GM12878 (cell line): ENCODE measurements around the gene ZNF213. TPM values are rescaled to one million over a fixed set of nuclear protein-coding genes. Genes with fewer than 3 reads are reported as not detected.

ENCODE experiments used
- ATAC-seq: fragments of 200-7000 bp; cut with Tn5 transposase; 3 replicates; pipeline ENCODE4 v1.9.1; 2020; ENCODE audit warnings: mild to moderate bottlenecking, moderate library complexity
- BruUV-seq: library from RNA; stranded (reverse); fragments of 400-500 nt; replicated peaks from 2 replicates; lab custom pipeline; 2021; lab: Mats Ljungman, UMichigan
- CTCF ChIA-PET: fragments of 300-600 bp; sonication (Branson Sonifier 250); formaldehyde crosslinking; extraction: SDS; loops from one replicate; lab custom pipeline; 2021; ENCODE audit warnings: inconsistent platforms; lab: Yijun Ruan, JAX
- POLR2A ChIA-PET: fragments of 350-600 bp; formaldehyde crosslinking; extraction: SDS; loops from one replicate; lab custom pipeline; 2021; ENCODE audit warnings: inconsistent platforms; lab: Charles Lee
- RAD21 ChIA-PET: fragments of 300-600 bp; sonication (Branson Sonifier 250); formaldehyde crosslinking; loops from one replicate; lab custom pipeline; 2023; ENCODE audit warnings: antibody characterized with exemption; ENCODE audit not compliant: unreplicated experiment; lab: Charles Lee
- SMC1A ChIA-PET: fragments of 300-600 bp; sonication (Branson Sonifier 250); formaldehyde crosslinking; loops from one replicate; lab custom pipeline; 2023; ENCODE audit not compliant: unreplicated experiment, uncharacterized antibody; lab: Charles Lee
- DNase-seq: peaks from one replicate; pipeline ENCODE4 v3.0.0-alpha.2; 2011; ENCODE audit warnings: low read depth, low spot score
- FAIRE-seq: peaks from 3 replicates; lab custom pipeline; 2011; peaks lifted over from hg19 to GRCh38; lab: Jason Lieb, UNC
- H2AFZ ChIP-seq: 2 replicates; pipeline ENCODE4 v1.6.0; 2011; ENCODE audit warnings: low read depth, low read length, control low read depth; ENCODE audit not compliant: control insufficient read depth
- H3K27ac ChIP-seq: 2 replicates; pipeline ENCODE4 v1.5.1; 2011; ENCODE audit warnings: control low read depth; ENCODE audit not compliant: control insufficient read depth, insufficient read depth
- H3K27me3 ChIP-seq, 2 experiments: replicated peaks in 1 of 2; 2 replicates each; pipeline versions ENCODE4 v1.6.0 to v1.6.1; 2011; ENCODE audit warnings: low read length in 1 of 2; ENCODE audit not compliant: control insufficient read depth in 2 of 2, insufficient read depth in 2 of 2
- H3K36me3 ChIP-seq, 2 experiments: 2 replicates each; pipeline ENCODE4 v1.5.1; 2011; ENCODE audit warnings: low read length in 1 of 2; ENCODE audit not compliant: control insufficient read depth in 2 of 2, insufficient read depth in 2 of 2
- H3K4me1 ChIP-seq: 2 replicates; pipeline ENCODE4 v1.6.1; 2011; ENCODE audit warnings: mild to moderate bottlenecking, low read length, moderate library complexity, mixed read lengths; ENCODE audit not compliant: control insufficient read depth, insufficient read depth
- H3K4me2 ChIP-seq: 2 replicates; pipeline ENCODE4 v1.6.0; 2011; ENCODE audit warnings: control low read depth; ENCODE audit not compliant: control insufficient read depth, insufficient read depth
- H3K4me3 ChIP-seq: fragments of 200-600 bp; sonication (generic); 2 replicates; pipeline ENCODE4 v1.5.1; 2016
- H3K79me2 ChIP-seq: 2 replicates; pipeline ENCODE4 v1.6.0; 2011; ENCODE audit warnings: low read length; ENCODE audit not compliant: control insufficient read depth, insufficient read depth
- H3K9ac ChIP-seq: 2 replicates; pipeline ENCODE4 v1.8.0; 2011; ENCODE audit warnings: low read length, control low read depth, mixed read lengths; ENCODE audit not compliant: control insufficient read depth, insufficient read depth
- H3K9me3 ChIP-seq: replicated peaks from 3 replicates; pipeline ENCODE4 v1.5.1; 2011; ENCODE audit warnings: mild to moderate bottlenecking, low read length; ENCODE audit not compliant: control insufficient read depth, insufficient read depth
- H4K20me1 ChIP-seq: 2 replicates; pipeline ENCODE4 v1.6.0; 2011; ENCODE audit not compliant: control insufficient read depth, insufficient read depth
- CHD2 ChIP-seq: IDR thresholded peaks from 2 replicates; pipeline ENCODE4 v1.6.1; 2011; ENCODE audit warnings: low read depth, low read length, improper control_type of control experiment, borderline replicate concordance
- CHD4 ChIP-seq: fragments of 200-600 bp; sonication (generic); IDR thresholded peaks from 2 replicates; pipeline ENCODE4 v1.6.1; 2016; ENCODE audit warnings: mild to moderate bottlenecking
- CREB1 ChIP-seq: IDR thresholded peaks from 2 replicates; pipeline ENCODE4 v1.6.1; 2012; ENCODE audit warnings: low read depth, mild to moderate bottlenecking, inconsistent platforms
- IKZF2 ChIP-seq, 2 experiments: fragments of 450-650 bp; IDR thresholded peaks; 2 replicates each; pipeline ENCODE4 v1.6.1; 2017; ENCODE audit warnings: mild to moderate bottlenecking in 2 of 2, moderate library complexity in 2 of 2
- JUNB ChIP-seq: IDR thresholded peaks from 2 replicates; pipeline ENCODE4 v1.6.1; 2016; ENCODE audit warnings: antibody characterized with exemption, mild to moderate bottlenecking
- POLR2A ChIP-seq: IDR thresholded peaks from 2 replicates; pipeline ENCODE4 v1.6.1; 2011; ENCODE audit warnings: low read depth, mild to moderate bottlenecking, low read length
- RBBP5 ChIP-seq: fragments of 200-600 bp; sonication (generic); conservative IDR thresholded peaks from 2 replicates; pipeline ENCODE4 v1.6.1; 2016
- RELA ChIP-seq: fragments of 450-650 bp; IDR thresholded peaks from 2 replicates; pipeline ENCODE4 v1.8.0; 2014; ENCODE audit warnings: borderline replicate concordance; ENCODE audit not compliant: partially characterized antibody
- ZNF24 ChIP-seq: fragments of 450-650 bp; IDR thresholded peaks from 2 replicates; pipeline ENCODE4 v1.6.1; 2017; ENCODE audit warnings: antibody characterized with exemption, mild to moderate bottlenecking
- WGBS: methylation state at CpG from one replicate; pipeline ENCODE4 v1.1.6; 2016; ENCODE audit warnings: low lambda C conversion rate; ENCODE audit not compliant: insufficient replicate concordance, insufficient coverage; ENCODE audit errors: missing lambda C conversion rate; 5-methylcytosine and 5-hydroxymethylcytosine counted together
- in situ Hi-C: fragments of 300-500 bp; cut with MboI; formaldehyde crosslinking; loops from 9 replicates; pipeline ENCODE4 v1.14.3; 2018; ENCODE audit warnings: mixed read lengths
- intact Hi-C: fragments of 100-400 bp; cut with micrococcal nuclease; formaldehyde crosslinking; loops from one replicate; pipeline ENCODE4 v1.14.2; 2022; ENCODE audit not compliant: unreplicated experiment
- polyA plus RNA-seq, 11 experiments: library from polyadenylated mRNA; depleted of rRNA in 4 of 11; unstranded in 6 of 11; stranded (reverse) in 5 of 11; fragments of >200 nt; fragmentation: Nextera tagmentation in 4 of 11; fragmentation: Illumina TruSeq in 1 of 11; extraction: Ambion mirVana in 4 of 11; extraction: Trizol in 1 of 11; gene quantifications; 1 replicate in 1 of 11; 2 replicates in 10 of 11; pipeline versions ENCODE4 v1.2.1 to v1.2.3, GENCODE V29; 2011 to 2016; ENCODE audit warnings: inconsistent platforms in 2 of 11, missing spikeins in 2 of 11, low read depth in 1 of 11
- total RNA-seq, 4 experiments: library from RNA; depleted of rRNA in 3 of 4; stranded (reverse); fragments of >200 nt in 3 of 4; fragmentation: Illumina TruSeq in 1 of 4; extraction: Trizol in 1 of 4; gene quantifications; 2 replicates each; pipeline versions ENCODE4 v1.2.1 to v1.2.3, GENCODE V29; 2013 to 2021
- TF ChIP-seq, protein P1 (sequence below), 3 experiments: IDR thresholded peaks in 2 of 3; conservative IDR thresholded peaks in 1 of 3; 2 replicates each; pipeline ENCODE4 v1.5.1; 2011; ENCODE audit warnings: low read depth in 3 of 3, low read length in 3 of 3, mild to moderate bottlenecking in 3 of 3, control low read depth in 2 of 3, moderate library complexity in 2 of 3, inconsistent platforms in 1 of 3, mixed read lengths in 1 of 3; ENCODE audit not compliant: control insufficient read depth in 2 of 3, insufficient read depth in 1 of 3; ENCODE audit errors: extremely low read depth in 1 of 3
- TF ChIP-seq, protein P2 (sequence below): fragments of 450-650 bp; formaldehyde crosslinking; IDR thresholded peaks from 2 replicates; pipeline ENCODE4 v1.5.0; 2022; ENCODE audit warnings: mild to moderate bottlenecking, missing genetic modification characterization
- TF ChIP-seq, protein P3 (sequence below): fragments of 150-350 bp; IDR thresholded peaks from 2 replicates; pipeline ENCODE4 v1.6.1; 2016; ENCODE audit warnings: low read depth, low read length

The ZNF213 gene
- total and polyA plus RNA-seq, 10 of the 15 experiments (the other 5 are each of a cell fraction or from before 2014, with no cell fraction given) = 0.53 to 9.4 (median 1.1) TPM

DNA sequence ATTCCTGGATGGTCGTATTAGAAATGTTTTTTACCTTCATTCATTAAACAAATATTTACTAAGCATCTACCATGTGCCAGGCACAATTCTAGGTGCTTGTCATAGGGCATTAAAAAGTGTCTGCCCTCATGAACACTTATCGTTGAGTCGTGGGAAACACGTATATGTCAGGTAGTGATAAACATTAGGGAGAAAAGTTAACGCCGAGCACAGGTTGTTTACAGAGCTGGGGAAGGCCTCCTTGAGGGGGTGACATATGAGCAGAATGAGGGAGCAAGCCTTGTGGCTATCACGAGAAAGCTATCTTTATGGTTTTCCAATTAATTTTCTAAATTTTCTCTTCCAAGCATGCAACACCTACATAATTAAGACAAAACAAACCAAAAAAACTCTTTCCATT lies 985 bp upstream of the ZNF213 start (continued):
- TF ChIP-seq, protein P1, sequence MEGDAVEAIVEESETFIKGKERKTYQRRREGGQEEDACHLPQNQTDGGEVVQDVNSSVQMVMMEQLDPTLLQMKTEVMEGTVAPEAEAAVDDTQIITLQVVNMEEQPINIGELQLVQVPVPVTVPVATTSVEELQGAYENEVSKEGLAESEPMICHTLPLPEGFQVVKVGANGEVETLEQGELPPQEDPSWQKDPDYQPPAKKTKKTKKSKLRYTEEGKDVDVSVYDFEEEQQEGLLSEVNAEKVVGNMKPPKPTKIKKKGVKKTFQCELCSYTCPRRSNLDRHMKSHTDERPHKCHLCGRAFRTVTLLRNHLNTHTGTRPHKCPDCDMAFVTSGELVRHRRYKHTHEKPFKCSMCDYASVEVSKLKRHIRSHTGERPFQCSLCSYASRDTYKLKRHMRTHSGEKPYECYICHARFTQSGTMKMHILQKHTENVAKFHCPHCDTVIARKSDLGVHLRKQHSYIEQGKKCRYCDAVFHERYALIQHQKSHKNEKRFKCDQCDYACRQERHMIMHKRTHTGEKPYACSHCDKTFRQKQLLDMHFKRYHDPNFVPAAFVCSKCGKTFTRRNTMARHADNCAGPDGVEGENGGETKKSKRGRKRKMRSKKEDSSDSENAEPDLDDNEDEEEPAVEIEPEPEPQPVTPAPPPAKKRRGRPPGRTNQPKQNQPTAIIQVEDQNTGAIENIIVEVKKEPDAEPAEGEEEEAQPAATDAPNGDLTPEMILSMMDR (IDR thresholded peaks at IDR 0.05 in 2 of 3, conservative IDR thresholded peaks at IDR 0.05 in 1 of 3; ENCODE audit: control insufficient read depth in 2 of 3, extremely low read depth in 1 of 3, insufficient read depth in 1 of 3, low read depth in 3 of 3, low read length in 3 of 3) = no peak
- TF ChIP-seq CHD4 = no peak
- no peak for TF ChIP-seq RELA
- no peak for TF ChIP-seq JUNB
- TF ChIP-seq CREB1 = no peak
- TF ChIP-seq POLR2A = no peak
- no peak for TF ChIP-seq RBBP5

DNA sequence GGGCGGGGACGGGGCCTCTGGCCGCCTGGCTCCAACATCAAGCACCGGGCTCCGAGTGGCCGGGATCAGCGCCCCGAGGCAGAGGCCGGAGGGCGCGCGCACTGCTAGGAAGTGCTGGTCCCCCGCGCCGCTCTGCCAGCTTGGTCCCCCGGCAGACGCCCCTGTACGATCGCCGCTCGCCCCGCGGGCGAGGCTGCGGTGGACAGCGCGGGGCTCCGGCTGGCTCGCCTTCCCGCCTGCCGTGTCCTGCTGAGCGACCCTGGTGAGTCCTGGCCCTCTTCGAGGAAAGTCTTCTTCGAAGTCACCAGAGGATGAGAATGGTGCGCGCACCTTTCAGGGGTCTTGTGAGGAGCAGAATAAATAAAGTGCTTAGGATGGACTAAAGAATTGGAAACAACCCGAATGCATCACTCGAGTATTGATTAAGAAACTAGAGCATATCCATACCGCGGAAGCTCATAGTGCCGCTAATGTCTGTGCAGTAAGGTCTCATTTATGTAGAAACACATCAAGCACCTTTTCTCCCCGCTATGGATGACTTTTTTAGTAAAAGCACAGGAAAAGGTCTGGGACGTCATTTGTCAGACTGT lies 392 bp downstream of the ZNF213 start:
- WGBS = under 1% methylated on average over 31 of the region's 43 CpGs
- H3K36me3 ChIP-seq = no peaks in the 10 kb centered on the region; a peak in 1 of 4 replicates
- TSS peak; percentile 95 for BruUV-seq
- H3K27ac ChIP-seq = peak overlapping the region; percentile 66
- no peaks in the 10 kb centered on the region for H3K27me3 ChIP-seq
- FAIRE-seq = no peak
- H3K9ac ChIP-seq = peak overlapping the region; percentile 77
- intact Hi-C loops = no loop called here
- RAD21 ChIA-PET = interaction anchor here (0.9 to 2.1 kb wide), 11 partner anchors 9 to 266 kb away, joined by 3 to 9 read pairs (median 4); partner anchors contain the start of gene ZNF174
- H4K20me1 ChIP-seq = no peaks in the 10 kb centered on the region
- peak overlapping the region; percentile 85 for H2AFZ ChIP-seq
- in situ Hi-C loops = no loop called here
- POLR2A ChIA-PET = interaction anchor here (0.7 to 2.4 kb wide), 12 partner anchors 9 to 112 kb away, joined by 3 to 13 read pairs (median 6); partner anchors contain the start of genes HCFC1R1, IL32 and THOC6
- CTCF ChIA-PET = interaction anchor here (0.6 to 3.3 kb wide), 16 partner anchors 10 to 131 kb away, joined by 3 to 15 read pairs (median 6); no protein-coding TSS in a partner anchor
- DNase-seq = no peak
- SMC1A ChIA-PET = interaction anchor here (0.7 to 1.9 kb wide), 13 partner anchors 13 to 124 kb away, joined by 3 to 7 read pairs (median 4); no protein-coding TSS in a partner anchor
- ATAC-seq = no peak; the same call in 2 of the 3 replicates
- peaks cover 18% of the 10 kb centered on the region for H3K79me2 ChIP-seq
- no peaks in the 10 kb centered on the region for H3K9me3 ChIP-seq
- H3K4me3 ChIP-seq = peak overlapping the region; percentile 99
- peaks cover 5% of the 10 kb centered on the region; the same call in 1 of the 2 replicates for H3K4me1 ChIP-seq
- H3K4me2 ChIP-seq = peak overlapping the region; percentile 79
- TF ChIP-seq, protein P2, sequence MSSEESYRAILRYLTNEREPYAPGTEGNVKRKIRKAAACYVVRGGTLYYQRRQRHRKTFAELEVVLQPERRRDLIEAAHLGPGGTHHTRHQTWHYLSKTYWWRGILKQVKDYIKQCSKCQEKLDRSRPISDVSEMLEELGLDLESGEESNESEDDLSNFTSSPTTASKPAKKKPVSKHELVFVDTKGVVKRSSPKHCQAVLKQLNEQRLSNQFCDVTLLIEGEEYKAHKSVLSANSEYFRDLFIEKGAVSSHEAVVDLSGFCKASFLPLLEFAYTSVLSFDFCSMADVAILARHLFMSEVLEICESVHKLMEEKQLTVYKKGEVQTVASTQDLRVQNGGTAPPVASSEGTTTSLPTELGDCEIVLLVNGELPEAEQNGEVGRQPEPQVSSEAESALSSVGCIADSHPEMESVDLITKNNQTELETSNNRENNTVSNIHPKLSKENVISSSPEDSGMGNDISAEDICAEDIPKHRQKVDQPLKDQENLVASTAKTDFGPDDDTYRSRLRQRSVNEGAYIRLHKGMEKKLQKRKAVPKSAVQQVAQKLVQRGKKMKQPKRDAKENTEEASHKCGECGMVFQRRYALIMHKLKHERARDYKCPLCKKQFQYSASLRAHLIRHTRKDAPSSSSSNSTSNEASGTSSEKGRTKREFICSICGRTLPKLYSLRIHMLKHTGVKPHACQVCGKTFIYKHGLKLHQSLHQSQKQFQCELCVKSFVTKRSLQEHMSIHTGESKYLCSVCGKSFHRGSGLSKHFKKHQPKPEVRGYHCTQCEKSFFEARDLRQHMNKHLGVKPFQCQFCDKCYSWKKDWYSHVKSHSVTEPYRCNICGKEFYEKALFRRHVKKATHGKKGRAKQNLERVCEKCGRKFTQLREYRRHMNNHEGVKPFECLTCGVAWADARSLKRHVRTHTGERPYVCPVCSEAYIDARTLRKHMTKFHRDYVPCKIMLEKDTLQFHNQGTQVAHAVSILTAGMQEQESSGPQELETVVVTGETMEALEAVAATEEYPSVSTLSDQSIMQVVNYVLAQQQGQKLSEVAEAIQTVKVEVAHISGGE = no peak
- TF ChIP-seq IKZF2 (IDR thresholded peaks at IDR 0.05) (no peak), ZNF24 (no peak), CHD2 (no peak)
- TF ChIP-seq, protein P3, sequence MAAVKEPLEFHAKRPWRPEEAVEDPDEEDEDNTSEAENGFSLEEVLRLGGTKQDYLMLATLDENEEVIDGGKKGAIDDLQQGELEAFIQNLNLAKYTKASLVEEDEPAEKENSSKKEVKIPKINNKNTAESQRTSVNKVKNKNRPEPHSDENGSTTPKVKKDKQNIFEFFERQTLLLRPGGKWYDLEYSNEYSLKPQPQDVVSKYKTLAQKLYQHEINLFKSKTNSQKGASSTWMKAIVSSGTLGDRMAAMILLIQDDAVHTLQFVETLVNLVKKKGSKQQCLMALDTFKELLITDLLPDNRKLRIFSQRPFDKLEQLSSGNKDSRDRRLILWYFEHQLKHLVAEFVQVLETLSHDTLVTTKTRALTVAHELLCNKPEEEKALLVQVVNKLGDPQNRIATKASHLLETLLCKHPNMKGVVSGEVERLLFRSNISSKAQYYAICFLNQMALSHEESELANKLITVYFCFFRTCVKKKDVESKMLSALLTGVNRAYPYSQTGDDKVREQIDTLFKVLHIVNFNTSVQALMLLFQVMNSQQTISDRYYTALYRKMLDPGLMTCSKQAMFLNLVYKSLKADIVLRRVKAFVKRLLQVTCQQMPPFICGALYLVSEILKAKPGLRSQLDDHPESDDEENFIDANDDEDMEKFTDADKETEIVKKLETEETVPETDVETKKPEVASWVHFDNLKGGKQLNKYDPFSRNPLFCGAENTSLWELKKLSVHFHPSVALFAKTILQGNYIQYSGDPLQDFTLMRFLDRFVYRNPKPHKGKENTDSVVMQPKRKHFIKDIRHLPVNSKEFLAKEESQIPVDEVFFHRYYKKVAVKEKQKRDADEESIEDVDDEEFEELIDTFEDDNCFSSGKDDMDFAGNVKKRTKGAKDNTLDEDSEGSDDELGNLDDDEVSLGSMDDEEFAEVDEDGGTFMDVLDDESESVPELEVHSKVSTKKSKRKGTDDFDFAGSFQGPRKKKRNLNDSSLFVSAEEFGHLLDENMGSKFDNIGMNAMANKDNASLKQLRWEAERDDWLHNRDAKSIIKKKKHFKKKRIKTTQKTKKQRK = no peak
